Fibroblast of skin of right quadriceps (primary cell): ENCODE results near the gene NOL7.
A peak's percentile ranks its signal among the peaks of the same experiment; 100 is the strongest.

Source experiments
- DNase-seq: peaks from one replicate; pipeline ENCODE4 v3.0.0-alpha.2; 2013

The NOL7 gene

GRCh38 chr6:13614926-13615791, at the start of gene NOL7:
NOL7 (plus strand) TSS chr6:13615335; CDS start chr6:13615359, 24 bp downstream.
- DNase-seq: peak; percentile 98

GRCh38 chr6:13565921-13566320, 49.2 kb upstream of the NOL7 start:
- DNase-seq: no peak

GRCh38 chr6:13566500-13566899, 48.6 kb upstream of the NOL7 start:
- no peak for DNase-seq

- no peak for DNase-seq
Measured at GRCh38 chr6:13568970-13569369, 46.2 kb upstream of the NOL7 start.

- no peak for DNase-seq
Measured at GRCh38 chr6:13572240-13572639, 42.9 kb upstream of the NOL7 start.

- DNase-seq: no peak
Measured at GRCh38 chr6:13572951-13573654, 42.0 kb upstream of the NOL7 start.

GRCh38 chr6:13573669-13574110, 41.4 kb upstream of the NOL7 start:
- peak; percentile 26 for DNase-seq

- DNase-seq: peak; percentile 92
Measured at GRCh38 chr6:13574149-13574570, 41.0 kb upstream of the NOL7 start.

GRCh38 chr6:13574571-13575376, 40.4 kb upstream of the NOL7 start, which contains the start of gene SIRT5:
SIRT5 (plus strand) TSS chr6:13574601; CDS start chr6:13584111, 9,510 bp downstream.
- DNase-seq: peak; percentile 79

GRCh38 chr6:13575377-13575775, 39.8 kb upstream of the NOL7 start:
- no peak for DNase-seq

GRCh38 chr6:13576017-13576416, 39.1 kb upstream of the NOL7 start:
- DNase-seq: no peak

- no peak for DNase-seq
Measured at GRCh38 chr6:13577926-13578325, 37.2 kb upstream of the NOL7 start.

- no peak for DNase-seq
Measured at GRCh38 chr6:13579911-13580310, 35.2 kb upstream of the NOL7 start.

GRCh38 chr6:13581700-13582229, 33.4 kb upstream of the NOL7 start:
- DNase-seq: no peak

- peak; percentile 15 for DNase-seq
Measured at GRCh38 chr6:13586603-13587542, 28.3 kb upstream of the NOL7 start.

- DNase-seq: no peak
Measured at GRCh38 chr6:13589801-13590200, 25.3 kb upstream of the NOL7 start.

- no peak for DNase-seq
Measured at GRCh38 chr6:13590574-13591153, 24.5 kb upstream of the NOL7 start.

- DNase-seq: no peak
Measured at GRCh38 chr6:13591205-13591921, 23.8 kb upstream of the NOL7 start.

- DNase-seq: no peak
Measured at GRCh38 chr6:13593103-13593502, 22.0 kb upstream of the NOL7 start.

- DNase-seq: peak; percentile 24
Measured at GRCh38 chr6:13593720-13594119, 21.4 kb upstream of the NOL7 start.

- no peak for DNase-seq
Measured at GRCh38 chr6:13597073-13597472, 18.1 kb upstream of the NOL7 start.
